GM10248 (cell line): Measurements from ENCODE around the gene PSMC1.

Experiments
- CTCF ChIA-PET: fragments of 300-600 bp; sonication (Branson Sonifier 250); formaldehyde crosslinking; extraction: SDS; loops from one replicate; lab custom pipeline; 2021; ENCODE audit warnings: antibody characterized with exemption; lab: Yijun Ruan, JAX
- POLR2A ChIA-PET: fragments of 350-650 bp; sonication (Branson Sonifier 250); formaldehyde crosslinking; extraction: SDS; loops from one replicate; lab custom pipeline; 2020; ENCODE audit warnings: antibody characterized with exemption; lab: Yijun Ruan, JAX
- DNase-seq: peaks from one replicate; pipeline ENCODE4 v3.0.0; 2012; ENCODE audit errors: extremely low spot score
- TF ChIP-seq, protein P1 (sequence below): IDR thresholded peaks from 2 replicates; pipeline ENCODE4 v1.5.1; 2012; ENCODE audit warnings: mild to moderate bottlenecking, low read depth; ENCODE audit errors: extremely low read depth, missing control alignments, control extremely low read depth

PSMC1 gene

GRCh38 chr14:90321891-90322290, 65.5 kb downstream of the PSMC1 start:
- TF ChIP-seq, protein P1, sequence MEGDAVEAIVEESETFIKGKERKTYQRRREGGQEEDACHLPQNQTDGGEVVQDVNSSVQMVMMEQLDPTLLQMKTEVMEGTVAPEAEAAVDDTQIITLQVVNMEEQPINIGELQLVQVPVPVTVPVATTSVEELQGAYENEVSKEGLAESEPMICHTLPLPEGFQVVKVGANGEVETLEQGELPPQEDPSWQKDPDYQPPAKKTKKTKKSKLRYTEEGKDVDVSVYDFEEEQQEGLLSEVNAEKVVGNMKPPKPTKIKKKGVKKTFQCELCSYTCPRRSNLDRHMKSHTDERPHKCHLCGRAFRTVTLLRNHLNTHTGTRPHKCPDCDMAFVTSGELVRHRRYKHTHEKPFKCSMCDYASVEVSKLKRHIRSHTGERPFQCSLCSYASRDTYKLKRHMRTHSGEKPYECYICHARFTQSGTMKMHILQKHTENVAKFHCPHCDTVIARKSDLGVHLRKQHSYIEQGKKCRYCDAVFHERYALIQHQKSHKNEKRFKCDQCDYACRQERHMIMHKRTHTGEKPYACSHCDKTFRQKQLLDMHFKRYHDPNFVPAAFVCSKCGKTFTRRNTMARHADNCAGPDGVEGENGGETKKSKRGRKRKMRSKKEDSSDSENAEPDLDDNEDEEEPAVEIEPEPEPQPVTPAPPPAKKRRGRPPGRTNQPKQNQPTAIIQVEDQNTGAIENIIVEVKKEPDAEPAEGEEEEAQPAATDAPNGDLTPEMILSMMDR, result no peak
- POLR2A ChIA-PET, result no interaction called here
- CTCF ChIA-PET, result interaction anchor here (1.7 kb wide), 1 partner anchor 9 kb away, joined by 4 read pairs; no protein-coding TSS in a partner anchor

More at GRCh38 chr14:90321891-90322290, 65.5 kb downstream of the PSMC1 start:
- DNase-seq, result no peak
